Panc1 (cell line): ENCODE results near the gene HIF1A. TPM values are rescaled to one million over a fixed set of nuclear protein-coding genes. Genes with fewer than 3 reads are reported as not detected.

Source experiments
- ATAC-seq: fragments of 200-7000 bp; cut with Tn5 transposase; 2 replicates; pipeline ENCODE4 v1.9.1; 2020; ENCODE audit warnings: mild to moderate bottlenecking, moderate library complexity
- BruUV-seq: library from RNA; stranded (reverse); fragments of 400-500 nt; replicated peaks from 2 replicates; lab custom pipeline; 2021; lab: Mats Ljungman, UMichigan
- CTCF ChIA-PET: fragments of 300-600 bp; sonication (Branson Sonifier 250); formaldehyde crosslinking; loops from one replicate; lab custom pipeline; 2022; ENCODE audit warnings: antibody characterized with exemption; lab: Charles Lee
- POLR2A ChIA-PET: fragments of 300-600 bp; sonication (Branson Sonifier 250); formaldehyde crosslinking; loops from one replicate; lab custom pipeline; 2022; ENCODE audit warnings: antibody characterized with exemption; lab: Charles Lee
- DNase-seq: peaks from one replicate; pipeline ENCODE4 v3.0.0-alpha.2; 2010; ENCODE audit warnings: low read depth, low spot score
- H3K27ac ChIP-seq: 2 replicates; pipeline ENCODE4 v1.5.1; 2011; ENCODE audit warnings: mild to moderate bottlenecking, low read length, inconsistent platforms
- H3K27me3 ChIP-seq: fragments of 200-500 bp; sonication (Bioruptor generic); 2 replicates; pipeline ENCODE4 v1.6.0; 2014; ENCODE audit warnings: low read length, inconsistent platforms; ENCODE audit not compliant: control insufficient read depth, insufficient read depth
- H3K36me3 ChIP-seq: fragments of 200-500 bp; sonication (Bioruptor generic); 2 replicates; pipeline ENCODE4 v1.5.1; 2014; ENCODE audit warnings: inconsistent platforms, mild to moderate bottlenecking, low read length, moderate library complexity; ENCODE audit not compliant: control insufficient read depth, insufficient read depth
- H3K4me1 ChIP-seq: 2 replicates; pipeline ENCODE4 v1.5.1; 2011; ENCODE audit warnings: inconsistent platforms, mild to moderate bottlenecking, low read length, moderate library complexity; ENCODE audit not compliant: control insufficient read depth, insufficient read depth
- H3K4me3 ChIP-seq, 2 experiments: 2 replicates each; pipeline ENCODE4 v1.5.1; 2011 to 2012; ENCODE audit warnings: low read depth in 2 of 2, low read length in 2 of 2, mild to moderate bottlenecking in 2 of 2, inconsistent platforms in 1 of 2, moderate library complexity in 1 of 2
- H3K9me3 ChIP-seq: fragments of 200-500 bp; sonication (Bioruptor generic); 2 replicates; pipeline ENCODE4 v1.5.1; 2014; ENCODE audit warnings: low read depth, mild to moderate bottlenecking, inconsistent platforms, low read length, moderate library complexity; ENCODE audit not compliant: control insufficient read depth, insufficient read depth
- CTCF ChIP-seq: fragments of 450-650 bp; IDR thresholded peaks from 2 replicates; pipeline ENCODE4 v1.5.1; 2017; ENCODE audit warnings: mild to moderate bottlenecking
- POLR2AphosphoS5 ChIP-seq: IDR thresholded peaks from 2 replicates; pipeline ENCODE4 v1.6.1; 2012; ENCODE audit warnings: mild to moderate bottlenecking, low read depth, low read length, moderate library complexity
- REST ChIP-seq, 2 experiments: IDR thresholded peaks; 2 replicates each; pipeline ENCODE4 v1.6.1; 2011 to 2012; ENCODE audit warnings: low read depth in 2 of 2, control low read depth in 1 of 2, low read length in 1 of 2, mild to moderate bottlenecking in 1 of 2, moderate library complexity in 1 of 2; ENCODE audit not compliant: insufficient read depth in 1 of 2
- SIN3A ChIP-seq: IDR thresholded peaks from 2 replicates; pipeline ENCODE4 v1.6.1; 2012; ENCODE audit warnings: low read depth, mild to moderate bottlenecking, low read length, moderate library complexity, borderline replicate concordance; ENCODE audit not compliant: insufficient read depth
- TCF7L2 ChIP-seq: IDR thresholded peaks from 2 replicates; pipeline ENCODE4 v1.6.1; 2011; ENCODE audit warnings: mild to moderate bottlenecking, low read depth, low read length, inconsistent platforms
- in situ Hi-C: cut with HindIII; loops from 2 replicates; pipeline ENCODE4 v1.10.0; 2016; ENCODE audit warnings: low sequenced_read_pairs, low pct_unique_long_range_greater_than_20kb
- intact Hi-C: fragments of 100-400 bp; cut with micrococcal nuclease; formaldehyde crosslinking; loops from one replicate; pipeline ENCODE4 v1.10.0; 2022; ENCODE audit not compliant: unreplicated experiment
- total RNA-seq: library from RNA; stranded (reverse); gene quantifications from one replicate; pipeline ENCODE4 v1.2.1, GENCODE V29; 2021; ENCODE audit not compliant: unreplicated experiment

HIF1A gene
- total RNA-seq, 1 experiment from 2014 or later = 83.4 TPM

- in situ Hi-C loops (no loop called here), intact Hi-C loops (no loop called here)
- POLR2A ChIA-PET = no interaction called here
- Histone ChIP-seq H3K4me3 (no peak overlapping the region), H3K36me3 (no peaks in the 10 kb centered on the region), H3K9me3 (no peaks in the 10 kb centered on the region), H3K4me1 (no peaks in the 10 kb centered on the region; the same call in 1 of the 2 replicates), H3K27ac (no peak overlapping the region), H3K27me3 (no peaks in the 10 kb centered on the region)
- CTCF ChIA-PET = no interaction called here
- no TSS peak for BruUV-seq
- ATAC-seq (no peak), DNase-seq (no peak)
- no peak for TF ChIP-seq SIN3A
Measured at GRCh38 chr14:61704554-61704953, 9.2 kb downstream of the HIF1A start.

GRCh38 chr14:61705017-61705416, 9.7 kb downstream of the HIF1A start:
- POLR2A ChIA-PET = no interaction called here
- DNase-seq = no peak
- no TSS peak for BruUV-seq
- H3K4me1 ChIP-seq = no peaks in the 10 kb centered on the region; the same call in 1 of the 2 replicates
- no peaks in the 10 kb centered on the region for H3K9me3 ChIP-seq
- intact Hi-C loops = no loop called here
- no peaks in the 10 kb centered on the region for H3K36me3 ChIP-seq
- CTCF ChIA-PET = no interaction called here
- no peak for ATAC-seq
- no peak for TF ChIP-seq TCF7L2
- no peak for TF ChIP-seq SIN3A
- TF ChIP-seq POLR2AphosphoS5 = no peak
- TF ChIP-seq CTCF = no peak
- no peak for TF ChIP-seq REST (IDR thresholded peaks at IDR 0.05; ENCODE audit: insufficient read depth in 1 of 2, low read depth in 2 of 2, low read length in 1 of 2)
- no peak overlapping the region for H3K27ac ChIP-seq
- no peak overlapping the region for H3K4me3 ChIP-seq
- H3K27me3 ChIP-seq = no peaks in the 10 kb centered on the region
- in situ Hi-C loops = no loop called here

DNA sequence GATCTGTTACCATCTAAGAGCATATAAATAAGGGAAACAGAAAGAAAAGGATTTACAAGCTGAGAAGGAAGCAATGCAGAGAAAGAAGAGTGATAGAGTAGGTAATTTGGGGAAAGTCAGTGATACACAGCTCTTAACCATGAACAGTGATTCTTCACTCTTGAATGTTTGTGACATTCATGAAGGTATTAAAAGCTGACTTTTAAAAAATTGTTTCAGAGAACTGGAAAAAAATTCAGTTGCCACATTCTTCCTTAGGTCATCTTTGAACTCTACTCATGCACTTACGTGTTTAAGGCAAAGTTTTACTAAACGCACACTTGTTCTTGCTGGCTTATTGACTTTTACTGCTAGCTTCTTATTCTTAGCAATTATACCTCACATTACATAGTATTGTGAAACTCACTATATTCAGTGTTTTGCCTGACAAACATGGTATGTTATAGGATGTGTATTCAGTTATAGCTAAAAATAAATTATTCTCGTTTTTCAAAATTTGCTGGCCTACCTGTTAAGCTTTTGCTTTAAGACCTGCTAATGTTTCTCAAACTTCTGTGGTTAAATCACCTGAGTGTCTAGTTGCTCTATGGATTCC, 10.9 kb downstream of the HIF1A start:
- Histone ChIP-seq H3K9me3 (no peaks in the 10 kb centered on the region), H3K36me3 (no peaks in the 10 kb centered on the region), H3K4me1 (no peaks in the 10 kb centered on the region; the same call in 1 of the 2 replicates), H3K27ac (no peak overlapping the region), H3K27me3 (no peaks in the 10 kb centered on the region), H3K4me3 (no peak overlapping the region)
- ChIA-PET CTCF (no interaction called here), POLR2A (no interaction called here)
- TF ChIP-seq CTCF = no peak
- TF ChIP-seq TCF7L2 = no peak
- no peak for TF ChIP-seq POLR2AphosphoS5
- no peak for TF ChIP-seq REST (IDR thresholded peaks at IDR 0.05; ENCODE audit: insufficient read depth in 1 of 2, low read depth in 2 of 2, low read length in 1 of 2)
- TF ChIP-seq SIN3A = no peak
- no TSS peak for BruUV-seq
- DNase-seq (no peak), ATAC-seq (no peak)
- intact Hi-C loops = no loop called here
- in situ Hi-C loops = no loop called here
